GM20431 (cell line): Measurements from ENCODE around the gene ZFAND3.
"Not testable (repeated sequence)": the region's sequence is repeated elsewhere in the genome, so short reads cannot be mapped to it uniquely, and the experiment has no call there.

Experiments used
- in situ Hi-C: fragments of 300-500 bp; cut with MseI, MboI; formaldehyde crosslinking; loops from one replicate; pipeline ENCODE4 v1.15.0; 2020; ENCODE audit warnings: low sequenced_read_pairs; ENCODE audit not compliant: unreplicated experiment

The ZFAND3 gene

GRCh38 chr6:37984578-37984977, 165.1 kb downstream of the ZFAND3 start:
- in situ Hi-C loops, result no loop called here

GRCh38 chr6:37985355-37985754, 165.8 kb downstream of the ZFAND3 start:
- in situ Hi-C loops, result no loop called here

GRCh38 chr6:37987018-37987417, 167.5 kb downstream of the ZFAND3 start:
- in situ Hi-C loops, result no loop called here

- in situ Hi-C loops, result no loop called here
Measured at GRCh38 chr6:37987559-37987958, 168.0 kb downstream of the ZFAND3 start.

GRCh38 chr6:37988127-37988526, 168.6 kb downstream of the ZFAND3 start:
- in situ Hi-C loops, result no loop called here

- in situ Hi-C loops, result no loop called here
Measured at GRCh38 chr6:37988696-37989095, 169.2 kb downstream of the ZFAND3 start.

GRCh38 chr6:37990762-37991525, 171.4 kb downstream of the ZFAND3 start:
- in situ Hi-C loops, result no loop called here

- in situ Hi-C loops, result no loop called here
Measured at GRCh38 chr6:37992749-37993148, 173.2 kb downstream of the ZFAND3 start.

GRCh38 chr6:37993194-37993593, 173.7 kb downstream of the ZFAND3 start:
- in situ Hi-C loops, result not testable (repeated sequence)

GRCh38 chr6:37993596-37993995, 174.1 kb downstream of the ZFAND3 start:
- in situ Hi-C loops, result no loop called here

GRCh38 chr6:37994223-37994622, 174.7 kb downstream of the ZFAND3 start:
- in situ Hi-C loops, result no loop called here

- in situ Hi-C loops, result no loop called here
Measured at GRCh38 chr6:37998366-37998765, 178.8 kb downstream of the ZFAND3 start.

- in situ Hi-C loops, result loop anchor here (25.0 kb wide), 1 partner anchor 214 kb away; no protein-coding TSS in a partner anchor
Measured at GRCh38 chr6:38001386-38001785, 181.9 kb downstream of the ZFAND3 start.

- in situ Hi-C loops, result loop anchor here (25.0 kb wide), 1 partner anchor 218 kb away; no protein-coding TSS in a partner anchor
Measured at GRCh38 chr6:38004908-38005307, 185.4 kb downstream of the ZFAND3 start.

GRCh38 chr6:38011937-38012336, 192.4 kb downstream of the ZFAND3 start:
- in situ Hi-C loops, result loop anchor here (25.0 kb wide), 1 partner anchor 225 kb away; no protein-coding TSS in a partner anchor

- in situ Hi-C loops, result loop anchor here (25.0 kb wide), 1 partner anchor 225 kb away; no protein-coding TSS in a partner anchor
Measured at GRCh38 chr6:38012573-38012972, 193.0 kb downstream of the ZFAND3 start.

GRCh38 chr6:38015341-38015740, 195.8 kb downstream of the ZFAND3 start:
- in situ Hi-C loops, result loop anchor here (25.0 kb wide), 1 partner anchor 228 kb away; no protein-coding TSS in a partner anchor

GRCh38 chr6:38016824-38017223, 197.3 kb downstream of the ZFAND3 start:
- in situ Hi-C loops, result loop anchor here (25.0 kb wide), 1 partner anchor 230 kb away; no protein-coding TSS in a partner anchor

GRCh38 chr6:38018755-38019165, 199.2 kb downstream of the ZFAND3 start:
- in situ Hi-C loops, result loop anchor here (25.0 kb wide), 1 partner anchor 231 kb away; no protein-coding TSS in a partner anchor

GRCh38 chr6:38020593-38020992, 201.1 kb downstream of the ZFAND3 start:
- in situ Hi-C loops, result loop anchor here (25.0 kb wide), 1 partner anchor 233 kb away; no protein-coding TSS in a partner anchor

GRCh38 chr6:38021029-38021428, 201.5 kb downstream of the ZFAND3 start:
- in situ Hi-C loops, result loop anchor here (25.0 kb wide), 1 partner anchor 234 kb away; no protein-coding TSS in a partner anchor
